ENCODE data around the gene NOD1.

Gene NOD1

GRCh38 chr7:30411897-30412296, 66.7 kb downstream of the NOD1 start:
- Histone ChIP-seq H3K4me1 (ENCODE audit: control insufficient read depth, insufficient read depth, low read length, poor library complexity, severe bottlenecking) (no peaks in the 10 kb centered on the region), H3K9me3 (ENCODE audit: control insufficient read depth, low read length) (peaks cover 10% of the 10 kb centered on the region), H3K36me3 (ENCODE audit: control insufficient read depth, insufficient read depth, low read length) (no peaks in the 10 kb centered on the region), H3K4me3 (ENCODE audit: extremely low read depth, insufficient read depth, low read length, poor library complexity, severe bottlenecking) (no peak overlapping the region), H3K27ac (ENCODE audit: low read depth, low read length, severe bottlenecking) (no peak overlapping the region)
- WGBS, 2 experiments (ENCODE audit: insufficient coverage in 2 of 2), result 72 to 83% methylated on average over 2 of the region's 3 CpGs

- H3K27ac ChIP-seq (ENCODE audit: low read depth, low read length, severe bottlenecking), result no peak overlapping the region
- 70 to 95% methylated on average over 2 of the region's 2 CpGs for WGBS, 2 experiments (ENCODE audit: insufficient coverage in 2 of 2)
- H3K4me3 ChIP-seq (ENCODE audit: extremely low read depth, insufficient read depth, low read length, poor library complexity, severe bottlenecking), result no peak overlapping the region
- H3K9me3 ChIP-seq (ENCODE audit: control insufficient read depth, low read length), result peaks cover 10% of the 10 kb centered on the region
- no peaks in the 10 kb centered on the region for H3K4me1 ChIP-seq (ENCODE audit: control insufficient read depth, insufficient read depth, low read length, poor library complexity, severe bottlenecking)
- H3K36me3 ChIP-seq (ENCODE audit: control insufficient read depth, insufficient read depth, low read length), result no peaks in the 10 kb centered on the region
Observed at GRCh38 chr7:30411173-30411572, 67.4 kb downstream of the NOD1 start.

- Histone ChIP-seq H3K9me3 (ENCODE audit: control insufficient read depth, low read length) (no peaks in the 10 kb centered on the region), H3K4me3 (ENCODE audit: extremely low read depth, insufficient read depth, low read length, poor library complexity, severe bottlenecking) (no peak overlapping the region), H3K4me1 (ENCODE audit: control insufficient read depth, insufficient read depth, low read length, poor library complexity, severe bottlenecking) (no peaks in the 10 kb centered on the region), H3K36me3 (ENCODE audit: control insufficient read depth, insufficient read depth, low read length) (no peaks in the 10 kb centered on the region), H3K27ac (ENCODE audit: low read depth, low read length, severe bottlenecking) (no peak overlapping the region)
- WGBS, 2 experiments (ENCODE audit: insufficient coverage in 2 of 2), result 87 to 97% methylated on average over 4 to 7 of the region's 13 CpGs
Observed at GRCh38 chr7:30406664-30407425, 71.7 kb downstream of the NOD1 start.

- Histone ChIP-seq H3K36me3 (ENCODE audit: control insufficient read depth, insufficient read depth, low read length) (no peaks in the 10 kb centered on the region), H3K27ac (ENCODE audit: low read depth, low read length, severe bottlenecking) (no peak overlapping the region), H3K9me3 (ENCODE audit: control insufficient read depth, low read length) (no peaks in the 10 kb centered on the region), H3K4me1 (ENCODE audit: control insufficient read depth, insufficient read depth, low read length, poor library complexity, severe bottlenecking) (no peaks in the 10 kb centered on the region), H3K4me3 (ENCODE audit: extremely low read depth, insufficient read depth, low read length, poor library complexity, severe bottlenecking) (no peak overlapping the region)
- no CpG with 5 or more reads among the region's 2 CpGs for WGBS, 2 experiments (ENCODE audit: insufficient coverage in 2 of 2)
Observed at GRCh38 chr7:30405179-30405578, 73.4 kb downstream of the NOD1 start.

- no peaks in the 10 kb centered on the region for H3K36me3 ChIP-seq (ENCODE audit: control insufficient read depth, insufficient read depth, low read length)
- no peak overlapping the region for H3K27ac ChIP-seq (ENCODE audit: low read depth, low read length, severe bottlenecking)
- no peaks in the 10 kb centered on the region for H3K4me1 ChIP-seq (ENCODE audit: control insufficient read depth, insufficient read depth, low read length, poor library complexity, severe bottlenecking)
- no peak overlapping the region for H3K4me3 ChIP-seq (ENCODE audit: extremely low read depth, insufficient read depth, low read length, poor library complexity, severe bottlenecking)
- WGBS, 2 experiments (ENCODE audit: insufficient coverage in 2 of 2), result 96 to 100% methylated on average over 2 to 3 of the region's 3 CpGs
- H3K9me3 ChIP-seq (ENCODE audit: control insufficient read depth, low read length), result no peaks in the 10 kb centered on the region
Observed at GRCh38 chr7:30403477-30403876, 75.1 kb downstream of the NOD1 start.

- WGBS, 2 experiments (ENCODE audit: insufficient coverage in 2 of 2), result 92% methylated on average over 5 of the region's 7 CpGs
- no peaks in the 10 kb centered on the region for H3K4me1 ChIP-seq (ENCODE audit: control insufficient read depth, insufficient read depth, low read length, poor library complexity, severe bottlenecking)
- no peak overlapping the region for H3K4me3 ChIP-seq (ENCODE audit: extremely low read depth, insufficient read depth, low read length, poor library complexity, severe bottlenecking)
- no peaks in the 10 kb centered on the region for H3K36me3 ChIP-seq (ENCODE audit: control insufficient read depth, insufficient read depth, low read length)
- no peaks in the 10 kb centered on the region for H3K9me3 ChIP-seq (ENCODE audit: control insufficient read depth, low read length)
- no peak overlapping the region for H3K27ac ChIP-seq (ENCODE audit: low read depth, low read length, severe bottlenecking)
Observed at GRCh38 chr7:30396389-30396788, 82.2 kb downstream of the NOD1 start.

GRCh38 chr7:30395676-30396075, 82.9 kb downstream of the NOD1 start:
- H3K4me1 ChIP-seq (ENCODE audit: control insufficient read depth, insufficient read depth, low read length, poor library complexity, severe bottlenecking), result no peaks in the 10 kb centered on the region
- no peaks in the 10 kb centered on the region for H3K36me3 ChIP-seq (ENCODE audit: control insufficient read depth, insufficient read depth, low read length)
- H3K9me3 ChIP-seq (ENCODE audit: control insufficient read depth, low read length), result no peaks in the 10 kb centered on the region
- H3K27ac ChIP-seq (ENCODE audit: low read depth, low read length, severe bottlenecking), result no peak overlapping the region
- no peak overlapping the region for H3K4me3 ChIP-seq (ENCODE audit: extremely low read depth, insufficient read depth, low read length, poor library complexity, severe bottlenecking)
- 100% methylated on average over 2 of the region's 4 CpGs; no CpG with 5 or more reads in 1 of the 2 experiments for WGBS, 2 experiments (ENCODE audit: insufficient coverage in 2 of 2)

GRCh38 chr7:30391806-30392205, 86.8 kb downstream of the NOD1 start:
- Histone ChIP-seq H3K27ac (ENCODE audit: low read depth, low read length, severe bottlenecking) (no peak overlapping the region), H3K36me3 (ENCODE audit: control insufficient read depth, insufficient read depth, low read length) (no peaks in the 10 kb centered on the region), H3K4me3 (ENCODE audit: extremely low read depth, insufficient read depth, low read length, poor library complexity, severe bottlenecking) (no peak overlapping the region), H3K9me3 (ENCODE audit: control insufficient read depth, low read length) (no peaks in the 10 kb centered on the region), H3K4me1 (ENCODE audit: control insufficient read depth, insufficient read depth, low read length, poor library complexity, severe bottlenecking) (peaks cover 1% of the 10 kb centered on the region)
- 95 to 100% methylated on average over 2 to 4 of the region's 6 CpGs for WGBS, 2 experiments (ENCODE audit: insufficient coverage in 2 of 2)

- 77 to 91% methylated on average over 5 to 6 of the region's 8 CpGs for WGBS, 2 experiments (ENCODE audit: insufficient coverage in 2 of 2)
- H3K4me3 ChIP-seq (ENCODE audit: extremely low read depth, insufficient read depth, low read length, poor library complexity, severe bottlenecking), result no peak overlapping the region
- peaks cover 3% of the 10 kb centered on the region for H3K4me1 ChIP-seq (ENCODE audit: control insufficient read depth, insufficient read depth, low read length, poor library complexity, severe bottlenecking)
- no peaks in the 10 kb centered on the region for H3K9me3 ChIP-seq (ENCODE audit: control insufficient read depth, low read length)
- H3K36me3 ChIP-seq (ENCODE audit: control insufficient read depth, insufficient read depth, low read length), result no peaks in the 10 kb centered on the region
- H3K27ac ChIP-seq (ENCODE audit: low read depth, low read length, severe bottlenecking), result no peak overlapping the region
Observed at GRCh38 chr7:30390736-30391636, 87.6 kb downstream of the NOD1 start.

GRCh38 chr7:30389791-30390190, 88.8 kb downstream of the NOD1 start:
- no peak overlapping the region for H3K4me3 ChIP-seq (ENCODE audit: extremely low read depth, insufficient read depth, low read length, poor library complexity, severe bottlenecking)
- no peaks in the 10 kb centered on the region for H3K36me3 ChIP-seq (ENCODE audit: control insufficient read depth, insufficient read depth, low read length)
- H3K9me3 ChIP-seq (ENCODE audit: control insufficient read depth, low read length), result no peaks in the 10 kb centered on the region
- peaks cover 3% of the 10 kb centered on the region for H3K4me1 ChIP-seq (ENCODE audit: control insufficient read depth, insufficient read depth, low read length, poor library complexity, severe bottlenecking)
- H3K27ac ChIP-seq (ENCODE audit: low read depth, low read length, severe bottlenecking), result no peak overlapping the region
- WGBS, 2 experiments (ENCODE audit: insufficient coverage in 2 of 2), result 75 to 92% methylated on average over 3 of the region's 3 CpGs

GRCh38 chr7:30382607-30383006, 96.0 kb downstream of the NOD1 start:
- Histone ChIP-seq H3K4me1 (ENCODE audit: control insufficient read depth, insufficient read depth, low read length, poor library complexity, severe bottlenecking) (peaks cover 3% of the 10 kb centered on the region), H3K27ac (ENCODE audit: low read depth, low read length, severe bottlenecking) (no peak overlapping the region), H3K4me3 (ENCODE audit: extremely low read depth, insufficient read depth, low read length, poor library complexity, severe bottlenecking) (no peak overlapping the region), H3K36me3 (ENCODE audit: control insufficient read depth, insufficient read depth, low read length) (no peaks in the 10 kb centered on the region), H3K9me3 (ENCODE audit: control insufficient read depth, low read length) (no peaks in the 10 kb centered on the region)
- no CpG with 5 or more reads among the region's 1 CpG for WGBS, 2 experiments (ENCODE audit: insufficient coverage in 2 of 2)

Measured in mesodermal cell (in vitro differentiated cells).